GM19043 (cell line): ENCODE data around the gene TBXAS1.

Source experiments
- ATAC-seq: cut with Tn5 transposase; IDR thresholded peaks from one replicate; pipeline ENCODE4 v1.9.1; 2021; ENCODE audit warnings: low read depth; ENCODE audit not compliant: unreplicated experiment

TBXAS1 gene

GRCh38 chr7:140060243-140060630 is 231.2 kb downstream of the TBXAS1 start:
- ATAC-seq: no peak

- no peak for ATAC-seq
Observed at GRCh38 chr7:140060788-140061606, 231.9 kb downstream of the TBXAS1 start.

GRCh38 chr7:140061607-140061930 is 232.5 kb downstream of the TBXAS1 start:
- ATAC-seq: no peak

- peak; percentile 23 for ATAC-seq
Observed at GRCh38 chr7:140062118-140062527, 233.1 kb downstream of the TBXAS1 start.

GRCh38 chr7:140062528-140063299 is 233.7 kb downstream of the TBXAS1 start, which contains the start of gene PARP12:
Gene PARP12 (minus strand): TSS chr7:140062951. CDS start chr7:140062847, 104 bp downstream.
- ATAC-seq: peak; percentile 87

GRCh38 chr7:140067052-140067451 is 238.0 kb downstream of the TBXAS1 start:
- ATAC-seq: no peak

GRCh38 chr7:140068033-140068432 is 239.0 kb downstream of the TBXAS1 start:
- ATAC-seq: no peak

GRCh38 chr7:140069298-140069949 is 240.4 kb downstream of the TBXAS1 start:
- no peak for ATAC-seq
